ENCODE data around the gene ELF1.
A peak's percentile ranks its signal among the peaks of the same experiment; 100 is the strongest.
"Not testable (repeated sequence)": the region's sequence is repeated elsewhere in the genome, so short reads cannot be mapped to it uniquely, and the experiment has no call there.

ELF1 gene

DNA sequence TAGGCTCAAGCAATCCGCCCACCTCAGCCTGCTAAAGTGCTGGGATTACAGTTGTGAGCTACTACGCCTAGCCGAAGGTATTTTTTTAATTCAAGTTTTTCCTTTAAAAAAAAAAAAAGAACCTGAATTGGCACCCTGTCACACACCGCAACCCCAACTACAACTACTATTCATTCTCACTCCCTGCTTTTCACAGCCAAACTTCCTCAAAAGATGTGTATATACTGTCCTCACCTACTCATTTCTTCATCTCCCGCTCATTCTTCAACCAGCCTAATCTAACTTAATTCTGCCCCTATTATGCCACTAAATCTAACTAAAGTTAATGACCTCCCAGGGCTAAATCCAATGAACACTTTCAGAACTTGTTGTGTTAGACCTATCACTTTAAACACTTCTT is 29.5 kb upstream of the ELF1 start:
- no peak for DNase-seq (ENCODE audit: insufficient read length, low spot score)
- no peak for FAIRE-seq

DNA sequence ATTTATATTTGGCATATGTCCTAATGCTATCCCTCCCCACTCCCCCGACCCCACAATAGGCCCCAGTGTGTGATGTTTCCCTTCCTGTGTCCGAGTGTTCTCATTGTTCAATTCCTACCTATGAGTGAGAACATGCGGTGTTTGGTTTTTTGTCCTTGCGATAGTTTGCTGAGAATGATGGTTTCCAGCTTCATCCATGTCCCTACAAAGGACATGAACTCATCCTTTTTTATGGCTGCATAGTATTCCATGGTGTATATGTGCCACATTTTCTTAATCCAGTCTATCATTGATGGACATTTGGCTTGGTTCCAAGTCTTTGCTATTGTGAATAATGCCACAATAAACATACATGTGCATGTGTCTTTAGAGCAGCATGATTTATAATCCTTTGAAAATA is 23.3 kb upstream of the ELF1 start:
- FAIRE-seq; DNase-seq (ENCODE audit: insufficient read length, low spot score): not testable (repeated sequence)

DNA sequence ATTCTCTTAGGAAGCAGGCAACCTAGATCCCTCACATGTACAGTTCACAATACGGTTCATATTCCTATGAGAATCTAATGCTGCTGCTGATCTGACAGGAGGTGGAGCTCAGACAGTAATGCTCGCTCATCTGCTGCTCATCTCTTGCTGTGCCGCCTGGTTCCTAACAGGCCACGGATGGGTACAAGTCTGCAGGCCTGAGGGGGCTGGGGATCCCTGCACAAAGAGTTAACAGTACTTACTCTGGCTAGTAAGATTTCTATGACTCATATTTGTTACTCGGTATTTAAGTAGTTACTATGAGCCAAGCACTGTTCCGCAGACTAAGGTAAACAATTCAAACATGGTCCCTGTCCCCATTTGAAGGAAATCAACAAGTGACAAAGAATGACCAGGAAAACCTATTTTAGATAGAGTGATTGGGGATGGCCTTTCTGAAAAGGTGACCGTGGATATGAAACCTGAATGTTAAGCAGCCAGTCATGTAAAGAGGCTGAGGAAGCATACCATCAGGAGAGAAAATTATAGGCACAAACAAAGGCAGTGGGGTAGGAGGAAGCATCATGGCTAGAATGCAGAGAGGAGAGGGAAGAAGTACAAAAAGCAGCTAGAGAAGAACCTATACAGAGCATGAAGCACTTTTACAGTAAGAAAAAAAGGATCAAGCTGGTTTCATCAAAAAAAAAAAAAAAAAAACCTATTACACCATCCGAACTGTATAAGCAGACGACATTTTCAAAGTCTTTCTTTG is 21.6 kb upstream of the ELF1 start:
- DNase-seq (ENCODE audit: insufficient read length, low spot score) (no peak), FAIRE-seq (no peak)

GRCh38 chr13:41039746-41040145 is 20.6 kb upstream of the ELF1 start:
- FAIRE-seq (peak; percentile 42), DNase-seq (ENCODE audit: insufficient read length, low spot score) (no peak)

- DNase-seq (ENCODE audit: insufficient read length, low spot score); FAIRE-seq: not testable (repeated sequence)
Measured at GRCh38 chr13:41036557-41036956, 17.4 kb upstream of the ELF1 start.

DNA sequence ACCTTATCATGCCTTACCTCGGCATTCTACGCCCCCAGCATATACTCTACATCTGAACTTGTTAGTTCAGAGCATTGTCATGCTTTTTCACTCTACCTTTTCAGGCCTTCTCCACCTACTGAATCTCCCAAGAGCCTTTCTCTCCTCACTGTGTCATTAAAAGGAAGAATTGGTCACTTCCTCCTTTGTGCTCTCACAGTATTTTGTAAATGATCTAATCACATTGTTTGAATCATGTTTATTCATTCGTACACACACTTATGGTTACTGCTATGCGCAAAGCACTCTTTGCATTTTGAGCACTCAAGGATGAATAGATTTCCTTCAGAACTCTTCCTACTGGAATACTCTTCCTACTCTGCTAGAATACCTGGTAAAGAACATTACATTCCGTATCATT is 15.8 kb upstream of the ELF1 start:
- DNase-seq (ENCODE audit: insufficient read length, low spot score) (no peak), FAIRE-seq (no peak)

DNA sequence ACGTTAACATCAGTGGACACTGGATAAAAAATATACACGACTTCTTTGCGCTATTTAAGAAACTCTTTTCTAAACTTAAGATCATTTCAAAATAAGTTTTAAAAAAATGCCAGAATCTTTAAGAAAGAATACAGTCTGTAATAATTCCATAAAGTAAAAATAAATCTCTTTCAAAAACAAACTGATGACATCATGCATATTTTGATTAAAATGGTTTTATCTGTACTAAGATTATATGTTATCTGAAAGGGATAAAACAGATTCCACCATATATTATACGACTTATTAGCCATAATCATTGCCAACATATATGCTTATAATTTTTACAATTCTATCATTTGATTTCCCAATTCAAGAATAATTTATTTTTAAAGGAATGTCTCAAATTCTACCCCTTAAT is 15.3 kb upstream of the ELF1 start:
- DNase-seq (ENCODE audit: insufficient read length, low spot score) (no peak), FAIRE-seq (no peak)

DNA sequence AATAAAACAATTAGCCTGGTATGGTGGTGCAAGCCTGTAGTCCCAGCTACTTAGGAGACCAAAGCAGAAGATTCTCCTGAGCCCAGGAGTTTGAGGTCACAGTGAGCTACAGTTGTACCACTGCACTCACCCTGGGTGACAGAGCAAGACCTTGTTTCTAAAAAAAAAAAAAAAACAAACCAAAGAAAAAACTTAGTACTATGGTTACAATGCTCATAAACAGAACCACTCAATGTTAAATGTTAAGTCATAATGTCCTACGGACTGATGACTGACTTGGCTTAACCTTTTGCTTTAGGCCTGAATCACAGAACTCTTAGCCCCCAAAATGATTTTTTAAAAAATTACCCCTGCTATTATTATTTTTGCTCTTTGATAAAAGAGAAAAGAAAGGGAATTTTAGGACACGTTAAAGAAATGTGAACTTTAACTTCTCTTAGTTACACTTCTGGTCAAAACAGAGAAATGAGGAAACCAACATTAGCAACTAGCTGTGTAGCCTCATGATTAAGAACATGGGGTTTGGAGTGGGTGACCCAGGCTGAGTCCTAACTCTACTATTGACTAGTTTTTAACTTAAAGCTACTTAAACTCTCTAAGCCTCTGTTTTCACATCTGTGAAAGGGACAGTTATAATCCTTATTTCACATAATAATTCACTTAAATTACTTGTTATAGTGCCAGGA is 13.7 kb upstream of the ELF1 start:
- DNase-seq (ENCODE audit: insufficient read length, low spot score) = no peak
- no peak for FAIRE-seq

DNA sequence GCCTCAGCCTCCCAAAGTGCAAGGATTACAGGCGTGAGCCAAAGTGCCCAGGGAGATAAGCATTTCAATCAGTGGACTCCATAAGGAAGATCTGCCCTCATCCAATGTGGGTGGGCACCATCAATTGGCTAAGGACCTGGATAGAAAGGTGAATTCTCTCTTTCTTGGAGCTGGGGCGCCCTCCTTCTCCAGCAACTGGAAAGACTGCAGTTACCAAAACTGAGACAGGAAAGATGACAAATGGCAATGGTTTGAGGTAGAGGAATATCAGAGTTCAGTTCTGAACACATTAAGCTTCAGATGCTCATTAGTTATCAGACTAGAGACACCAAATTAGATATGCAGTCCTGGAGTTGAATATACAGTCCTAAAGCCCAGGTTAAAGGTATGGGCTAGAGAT is 10.5 kb upstream of the ELF1 start:
- FAIRE-seq (no peak), DNase-seq (ENCODE audit: insufficient read length, low spot score) (no peak)

- no peak for FAIRE-seq
- DNase-seq (ENCODE audit: insufficient read length, low spot score) = no peak
Measured at GRCh38 chr13:41028051-41028450, 8.9 kb upstream of the ELF1 start.

DNA sequence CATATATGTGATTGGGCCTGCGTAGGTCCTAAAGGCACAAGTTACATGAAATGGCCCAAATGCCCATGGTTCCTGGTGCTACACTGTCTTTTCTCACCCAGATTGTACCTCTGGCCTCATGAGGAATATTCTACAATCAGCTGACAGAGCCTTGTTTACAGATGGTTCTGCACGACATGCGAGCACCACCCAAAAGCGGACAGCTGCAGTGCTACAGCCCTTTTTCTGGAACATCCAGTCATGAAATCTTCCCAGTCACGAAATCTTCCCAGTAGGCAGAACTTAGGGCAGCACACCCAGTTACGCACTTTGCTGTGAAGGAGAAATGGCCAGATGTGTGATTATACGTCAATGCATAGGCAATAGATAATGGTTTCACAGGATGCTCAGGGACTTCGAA is 7.7 kb upstream of the ELF1 start:
- no peak for DNase-seq (ENCODE audit: insufficient read length, low spot score)
- no peak for FAIRE-seq

- no peak for FAIRE-seq
- no peak for DNase-seq (ENCODE audit: insufficient read length, low spot score)
Measured at GRCh38 chr13:41025518-41025917, 6.4 kb upstream of the ELF1 start.

- DNase-seq (ENCODE audit: insufficient read length, low spot score) = no peak
Measured at GRCh38 chr13:41019578-41020347, 647 bp upstream of the ELF1 start.

GRCh38 chr13:41018602-41018948 is 541 bp downstream of the ELF1 start:
- DNase-seq (ENCODE audit: insufficient read length, low spot score) (no peak), FAIRE-seq (no peak)

More at GRCh38 chr13:41019578-41020347, 647 bp upstream of the ELF1 start:
- FAIRE-seq = no peak

GRCh38 chr13:41017817-41018601 is 1.1 kb downstream of the ELF1 start:
- DNase-seq (ENCODE audit: insufficient read length, low spot score) (no peak), FAIRE-seq (peak; percentile 86)

GRCh38 chr13:41017159-41017558 is 2.0 kb downstream of the ELF1 start:
- no peak for DNase-seq (ENCODE audit: insufficient read length, low spot score)
- FAIRE-seq = peak; percentile 57

- DNase-seq (ENCODE audit: insufficient read length, low spot score) = no peak
- FAIRE-seq = no peak
Measured at GRCh38 chr13:41015920-41016319, 3.2 kb downstream of the ELF1 start.

DNA sequence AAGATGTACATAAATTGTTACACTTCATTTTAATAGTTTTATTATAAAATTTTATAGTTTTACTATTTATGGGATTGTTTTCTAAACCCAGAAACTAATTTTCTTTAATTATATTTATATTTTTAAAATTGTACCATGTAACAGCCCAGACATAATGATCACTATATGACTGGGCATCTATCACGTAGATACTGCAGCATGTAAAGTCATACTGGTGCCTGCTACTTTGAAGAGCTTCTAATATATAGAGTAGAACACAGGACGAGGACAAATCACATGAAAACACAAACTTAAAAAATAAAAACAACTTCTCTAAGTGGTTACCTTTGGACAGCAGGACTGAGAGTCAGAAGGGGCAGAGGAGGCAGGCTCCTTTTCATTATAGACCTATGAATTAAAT is 5.3 kb downstream of the ELF1 start:
- DNase-seq (ENCODE audit: insufficient read length, low spot score) (no peak), FAIRE-seq (no peak)

- DNase-seq (ENCODE audit: insufficient read length, low spot score) (no peak), FAIRE-seq (no peak)
Measured at GRCh38 chr13:41012536-41012935, 6.6 kb downstream of the ELF1 start.

DNA sequence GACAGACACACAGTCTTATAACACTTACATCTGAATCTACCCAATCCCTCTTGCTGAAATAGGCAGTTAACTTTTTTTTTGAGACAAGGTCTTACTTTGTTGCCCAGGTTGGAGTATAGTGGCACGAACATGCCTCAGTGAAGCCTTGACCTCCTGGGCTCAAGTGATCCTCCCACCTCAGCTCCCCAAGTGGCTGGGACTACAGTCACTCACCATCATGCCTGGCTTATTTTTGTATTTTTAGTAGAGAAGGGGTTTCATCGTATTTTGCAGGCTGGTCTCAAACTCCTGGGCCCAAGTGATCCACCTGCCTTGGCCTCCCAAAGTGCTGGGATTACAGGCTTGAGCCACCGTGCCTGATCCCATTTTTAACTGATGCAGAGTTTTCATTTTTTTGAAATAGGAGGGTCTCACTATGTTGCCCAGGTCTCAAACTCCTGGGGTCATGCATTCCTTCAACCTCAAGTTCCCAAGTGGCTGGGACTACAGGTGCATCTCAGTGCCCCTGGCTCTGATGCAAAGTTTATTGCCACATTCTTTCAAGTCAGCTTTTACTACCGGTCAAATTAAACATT is 7.6 kb downstream of the ELF1 start:
- no peak for FAIRE-seq
- DNase-seq (ENCODE audit: insufficient read length, low spot score) = no peak

Measured in GM19239 (cell line).